ENCODE results near the gene ARHGEF39.

Gene ARHGEF39

DNA sequence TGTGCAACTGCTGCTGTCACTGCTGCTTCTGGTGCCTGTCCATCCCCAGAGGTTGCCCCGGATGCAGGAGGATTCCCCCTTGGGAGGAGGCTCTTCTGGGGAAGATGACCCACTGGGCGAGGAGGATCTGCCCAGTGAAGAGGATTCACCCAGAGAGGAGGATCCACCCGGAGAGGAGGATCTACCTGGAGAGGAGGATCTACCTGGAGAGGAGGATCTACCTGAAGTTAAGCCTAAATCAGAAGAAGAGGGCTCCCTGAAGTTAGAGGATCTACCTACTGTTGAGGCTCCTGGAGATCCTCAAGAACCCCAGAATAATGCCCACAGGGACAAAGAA is 9.0 kb upstream of the ARHGEF39 start:
- DNase-seq: no peak

DNA sequence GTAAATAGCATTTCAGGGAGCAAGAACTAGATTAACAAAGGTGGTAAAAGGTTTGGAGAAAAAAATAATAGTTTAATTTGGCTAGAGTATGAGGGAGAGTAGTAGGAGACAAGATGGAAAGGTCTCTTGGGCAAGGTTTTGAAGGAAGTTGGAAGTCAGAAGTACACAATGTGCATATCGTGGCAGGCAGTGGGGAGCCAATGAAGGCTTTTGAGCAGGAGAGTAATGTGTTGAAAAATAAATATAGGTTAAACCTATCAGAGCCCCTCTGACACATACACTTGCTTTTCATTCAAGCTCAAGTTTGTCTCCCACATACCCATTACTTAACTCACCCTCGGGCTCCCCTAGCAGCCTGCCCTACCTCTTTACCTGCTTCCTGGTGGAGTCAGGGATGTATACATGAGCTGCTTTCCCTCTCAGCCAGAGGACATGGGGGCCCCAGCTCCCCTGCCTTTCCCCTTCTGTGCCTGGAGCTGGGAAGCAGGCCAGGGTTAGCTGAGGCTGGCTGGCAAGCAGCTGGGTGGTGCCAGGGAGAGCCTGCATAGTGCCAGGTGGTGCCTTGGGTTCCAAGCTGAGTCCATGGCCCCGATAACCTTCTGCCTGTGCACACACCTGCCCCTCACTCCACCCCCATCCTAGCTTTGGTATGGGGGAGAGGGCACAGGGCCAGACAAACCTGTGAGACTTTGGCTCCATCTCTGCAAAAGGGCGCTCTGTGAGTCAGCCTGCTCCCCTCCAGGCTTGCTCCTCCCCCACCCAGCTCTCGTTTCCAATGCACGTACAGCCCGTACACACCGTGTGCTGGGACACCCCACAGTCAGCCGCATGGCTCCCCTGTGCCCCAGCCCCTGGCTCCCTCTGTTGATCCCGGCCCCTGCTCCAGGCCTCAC is 8.4 kb upstream of the ARHGEF39 start, which contains the start of gene CA9:
CA9 (plus strand) TSS at position 797 of the 893 bp plus-strand sequence; CDS start at position 829, 32 bp downstream.
- no peak for DNase-seq

DNA sequence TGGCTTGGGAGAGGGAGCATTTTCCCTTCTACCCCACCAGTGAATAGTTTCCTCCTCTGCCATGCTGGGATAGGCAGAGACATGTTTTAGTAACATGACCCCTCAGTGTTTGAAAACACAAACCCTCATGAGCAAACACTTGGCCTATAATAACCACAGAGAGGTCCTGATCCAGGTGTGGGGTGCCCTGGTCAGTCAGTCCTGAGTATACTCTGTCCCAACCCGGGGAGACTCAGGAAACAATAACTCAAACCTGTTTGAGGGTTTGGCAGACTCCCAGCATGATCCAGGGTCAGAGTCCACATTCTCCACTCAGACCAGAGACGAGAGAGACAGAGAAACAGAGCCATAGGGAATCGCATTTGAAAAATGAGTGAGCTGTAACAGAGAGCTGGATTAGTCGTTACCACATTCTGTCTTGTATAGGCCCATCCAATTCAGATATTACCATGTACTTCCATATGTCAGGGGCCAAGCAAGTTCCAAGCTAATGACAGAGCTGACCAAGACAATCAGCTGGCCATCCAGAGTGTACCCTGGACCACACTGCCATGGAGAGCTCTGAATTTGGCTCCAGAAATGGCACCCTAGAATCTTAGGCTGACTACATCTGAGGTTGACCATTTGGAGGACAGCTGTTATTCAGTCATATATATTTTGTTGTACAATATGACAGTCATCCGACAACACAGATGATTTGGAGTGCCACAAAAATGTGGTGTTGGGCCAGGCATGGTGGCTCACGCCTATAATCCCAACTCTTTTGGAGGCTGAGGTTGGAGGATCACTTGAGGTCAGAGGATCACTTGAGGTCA is 4.5 kb upstream of the ARHGEF39 start:
- no peak for DNase-seq

DNA sequence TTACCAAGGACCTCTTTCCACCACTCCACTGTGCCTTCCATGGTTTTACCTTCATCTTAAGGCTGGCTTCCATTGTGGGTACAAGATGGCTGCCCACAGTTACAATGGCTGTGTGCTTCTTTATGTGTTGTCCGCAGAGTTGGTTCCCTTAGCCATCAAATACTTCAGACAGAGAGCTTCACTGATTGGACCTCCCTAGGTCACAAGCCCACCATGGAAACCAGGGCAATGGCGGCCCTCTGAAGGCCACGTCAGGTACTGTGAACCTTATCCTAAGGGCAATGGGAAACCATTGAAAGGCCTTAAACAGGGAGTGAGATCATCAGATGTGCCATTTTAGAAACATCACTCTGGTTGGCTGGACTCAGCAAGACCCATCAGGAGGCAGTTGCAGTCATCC is 2.9 kb upstream of the ARHGEF39 start:
- DNase-seq: no peak

DNA sequence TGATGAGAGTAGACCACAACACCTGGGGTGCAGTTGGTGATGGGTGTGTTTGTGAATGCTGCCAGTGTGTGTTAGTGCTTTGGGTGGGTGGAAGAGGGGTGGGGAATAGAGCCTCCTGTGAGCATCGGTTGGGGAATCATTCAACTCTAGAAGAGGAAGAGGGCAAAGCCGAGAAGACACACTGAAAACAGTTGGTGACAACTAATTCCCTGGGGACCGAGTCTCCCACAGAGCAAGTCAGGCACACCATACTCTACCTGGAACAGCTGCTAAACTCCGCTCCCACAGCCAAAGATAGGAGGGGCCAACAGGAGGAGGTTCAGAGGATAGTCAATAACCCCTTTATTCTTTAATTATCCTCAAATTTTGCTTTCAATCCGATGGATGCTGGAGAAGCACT is 1.6 kb upstream of the ARHGEF39 start:
- DNase-seq: no peak

DNA sequence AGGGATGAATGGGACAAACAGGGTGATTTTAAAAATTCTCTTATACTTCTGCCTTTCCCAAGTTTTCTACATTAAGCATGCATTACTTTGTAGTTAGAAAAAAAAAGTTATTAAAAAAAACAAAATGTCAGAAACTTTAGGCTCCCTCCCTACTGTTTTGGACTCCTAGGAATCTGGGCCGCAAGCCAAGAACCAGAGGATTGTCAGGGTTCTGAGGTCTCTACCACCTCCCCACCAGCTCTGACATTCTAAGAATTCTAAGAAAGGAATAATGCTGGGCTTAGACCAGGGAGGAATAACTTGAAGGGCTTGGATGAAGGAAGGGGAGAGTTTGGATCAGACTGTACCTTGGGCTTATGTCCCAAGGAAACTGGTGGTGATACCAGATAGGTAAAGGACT is 1.1 kb upstream of the ARHGEF39 start:
- no peak for DNase-seq

DNA sequence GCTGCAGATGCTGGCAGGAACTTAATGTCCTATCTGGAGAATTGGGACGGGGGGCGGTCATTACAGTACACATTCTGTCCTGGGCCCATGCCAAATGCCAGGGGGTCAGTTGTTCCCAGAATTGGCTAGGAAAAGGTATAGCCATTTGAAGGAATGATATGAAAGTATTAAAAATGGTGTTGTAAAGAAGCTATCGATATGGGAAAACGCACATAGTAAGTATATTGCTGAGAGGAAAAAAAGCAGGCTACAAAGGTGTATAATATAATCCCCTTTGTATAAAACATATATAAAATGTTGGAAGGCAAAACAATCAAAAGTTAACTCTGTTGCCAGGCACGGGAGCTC is 450 bp upstream of the ARHGEF39 start:
- DNase-seq: no peak

DNA sequence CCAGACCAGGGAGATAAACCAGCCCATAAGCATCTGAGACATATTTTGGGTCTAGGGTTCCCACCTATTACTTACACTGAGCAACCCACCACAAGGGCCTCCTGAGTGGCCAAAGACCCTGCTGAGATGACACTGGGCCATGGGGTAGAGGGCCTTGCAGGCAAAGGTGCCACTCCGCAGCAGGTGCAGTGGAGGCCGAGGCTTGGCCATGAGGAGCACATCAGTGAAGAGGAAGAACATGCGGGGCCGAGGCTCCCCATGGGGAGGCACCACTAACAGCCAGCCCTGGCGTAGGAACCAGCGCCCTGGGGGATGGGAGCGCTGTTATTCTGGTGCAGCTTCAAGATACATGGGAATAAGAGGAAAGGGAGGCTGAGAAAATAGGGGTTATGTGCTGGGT is 2.6 kb downstream of the ARHGEF39 start:
- DNase-seq: no peak

DNA sequence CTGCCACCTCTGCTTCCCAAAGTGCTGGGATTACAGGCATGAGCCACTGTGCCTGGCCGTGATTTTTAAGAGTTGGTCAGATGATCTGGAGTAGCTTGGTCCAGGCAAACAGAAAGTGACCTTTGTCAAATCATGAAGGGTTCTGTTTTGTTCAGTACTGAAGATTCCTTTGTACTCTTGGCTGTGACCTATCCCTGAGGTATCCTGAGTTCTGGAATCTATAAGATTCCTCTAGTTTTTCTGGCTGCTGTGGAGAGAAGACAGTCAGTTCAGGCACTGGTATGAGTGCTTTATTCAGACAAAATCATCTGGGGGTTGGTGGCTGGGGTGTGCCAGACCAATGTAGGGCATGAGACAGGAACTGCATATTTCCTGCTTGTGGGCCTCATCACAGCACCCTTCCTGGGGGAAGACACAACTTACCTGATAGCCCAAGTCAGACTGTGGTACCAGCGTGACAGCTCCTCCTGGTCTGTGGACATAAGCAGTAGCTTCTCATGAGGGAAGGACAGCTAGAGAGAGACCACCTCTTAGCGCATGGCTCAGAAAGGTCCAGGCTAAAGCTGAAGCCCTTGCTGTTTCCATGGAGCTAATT is 3.1 kb downstream of the ARHGEF39 start:
- DNase-seq: no peak

DNA sequence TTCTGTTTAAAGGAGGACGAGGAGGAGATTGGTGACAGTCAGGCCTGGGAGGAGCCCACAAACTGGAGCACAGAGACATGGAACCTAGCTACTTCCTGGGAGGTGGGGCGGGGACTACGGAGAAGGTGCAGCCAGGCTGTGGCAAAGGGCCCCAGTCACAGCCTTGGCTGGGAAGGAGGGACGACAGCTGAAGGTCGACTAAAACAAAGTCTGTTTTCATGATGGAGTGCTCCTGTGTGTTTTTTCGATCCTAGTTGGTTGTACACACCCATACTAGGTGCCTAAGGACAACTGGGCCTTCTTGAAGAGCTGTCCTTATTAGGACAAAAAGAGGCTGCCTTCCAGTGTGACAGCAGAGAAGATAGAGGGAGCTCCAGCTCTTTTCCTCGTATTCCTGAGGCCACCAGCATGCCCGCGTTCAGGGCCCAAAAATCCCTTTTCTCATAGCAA is 4.0 kb downstream of the ARHGEF39 start:
- no peak for DNase-seq

DNA sequence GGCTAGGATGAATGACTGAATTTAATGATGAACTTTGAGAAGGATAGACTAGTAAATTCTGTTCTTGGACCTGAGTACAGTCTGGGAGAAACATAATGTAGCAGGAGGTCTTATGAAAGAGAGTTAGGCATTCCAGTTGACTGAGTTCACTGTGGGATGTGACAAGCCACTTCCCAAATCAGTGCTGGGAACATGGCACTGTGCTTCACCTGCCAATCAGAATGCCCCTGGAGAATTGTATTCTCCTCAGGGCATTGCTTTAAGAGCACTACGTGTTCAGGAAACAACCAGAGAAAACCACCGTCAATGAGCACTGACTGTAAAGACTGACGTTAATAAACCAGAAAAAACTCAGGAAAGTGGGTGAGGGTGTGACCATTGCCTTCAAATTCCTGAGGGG is 5.7 kb downstream of the ARHGEF39 start:
- DNase-seq: no peak

DNA sequence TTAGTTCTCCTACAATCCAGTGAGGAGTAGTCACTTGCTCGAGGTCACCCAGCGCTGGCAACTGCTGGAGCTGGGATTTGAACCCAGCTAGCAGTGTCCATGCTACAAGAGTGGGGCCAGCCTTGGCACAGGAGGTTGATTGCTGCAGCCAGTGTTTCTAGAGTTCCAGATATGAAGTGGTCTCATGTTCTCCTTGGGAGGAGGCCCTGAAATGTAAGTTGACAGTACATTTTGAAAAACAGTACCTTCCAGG is 6.1 kb downstream of the ARHGEF39 start:
- DNase-seq: no peak

DNA sequence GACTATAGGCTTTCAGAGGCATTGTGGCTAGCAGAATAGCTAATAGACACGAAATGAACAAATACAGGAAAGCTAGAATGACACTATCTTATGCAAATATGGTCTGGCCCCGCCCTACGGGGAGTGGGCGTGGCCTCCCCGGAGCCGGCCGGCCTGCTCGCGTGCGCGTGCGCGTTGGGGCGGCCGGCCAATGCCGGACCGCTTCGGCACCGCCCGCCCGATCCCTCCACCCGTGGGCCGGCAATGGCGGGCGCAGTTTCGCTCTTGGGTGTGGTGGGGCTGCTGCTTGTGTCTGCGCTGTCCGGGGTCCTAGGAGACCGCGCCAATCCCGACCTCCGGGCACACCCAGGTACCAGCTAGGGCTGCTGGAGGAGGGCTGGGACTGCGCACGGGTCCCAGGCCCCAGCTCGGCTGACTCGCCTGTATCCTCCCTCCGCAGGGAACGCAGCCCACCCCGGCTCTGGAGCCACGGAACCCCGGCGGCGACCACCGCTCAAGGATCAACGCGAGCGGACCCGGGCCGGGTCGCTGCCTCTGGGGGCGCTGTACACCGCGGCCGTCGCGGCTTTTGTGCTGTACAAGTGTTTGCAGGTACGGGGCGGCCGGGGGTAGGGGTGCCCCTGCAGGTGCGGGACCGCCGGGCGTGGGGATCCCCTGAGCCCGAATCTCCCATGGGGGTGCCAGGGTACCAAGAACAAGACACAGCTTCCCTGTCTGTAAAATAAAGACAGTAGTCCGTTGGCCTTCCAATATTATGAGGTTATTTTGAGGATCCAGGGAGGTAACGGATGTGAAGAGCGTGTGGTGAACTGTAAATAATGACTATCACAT is 6.6 kb downstream of the ARHGEF39 start, which contains the start of gene CCDC107:
CCDC107 (plus strand) TSS at position 156 of the 831 bp plus-strand sequence; CDS start at position 244, 88 bp downstream.
- DNase-seq: peak; percentile 79 to 91

DNA sequence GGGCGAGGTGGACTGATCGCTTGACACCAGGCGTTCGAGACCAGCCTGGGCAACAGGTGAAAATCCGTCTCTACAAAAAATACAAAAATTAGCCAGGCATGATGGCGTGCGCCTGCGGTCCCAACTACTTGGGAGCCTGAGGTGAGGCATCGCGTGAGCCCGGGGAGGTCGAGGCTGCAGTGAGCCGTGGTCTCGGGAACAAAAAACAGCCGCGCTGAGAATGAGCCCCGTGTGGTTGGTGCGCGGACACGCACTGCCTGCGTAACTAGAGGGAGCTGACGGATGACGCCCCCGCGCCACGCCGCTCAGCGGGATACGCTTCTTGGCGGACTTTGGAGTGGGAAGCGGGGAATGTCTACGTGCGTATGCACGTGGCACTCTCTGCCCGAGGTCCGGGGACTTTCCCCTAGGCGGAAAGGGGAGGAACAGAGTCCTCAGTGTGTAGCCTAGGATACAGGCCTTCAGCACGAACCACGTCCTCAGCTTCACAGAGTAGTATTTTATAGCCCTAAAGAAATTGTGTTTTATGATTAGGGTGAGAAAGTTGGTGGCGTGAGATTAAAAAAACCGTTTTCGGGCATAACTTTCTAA is 7.4 kb downstream of the ARHGEF39 start, which contains the start of gene RMRP:
RMRP (minus strand) TSS at position 474 of the 591 bp plus-strand sequence.
- DNase-seq: peak; percentile 94 to 98

DNA sequence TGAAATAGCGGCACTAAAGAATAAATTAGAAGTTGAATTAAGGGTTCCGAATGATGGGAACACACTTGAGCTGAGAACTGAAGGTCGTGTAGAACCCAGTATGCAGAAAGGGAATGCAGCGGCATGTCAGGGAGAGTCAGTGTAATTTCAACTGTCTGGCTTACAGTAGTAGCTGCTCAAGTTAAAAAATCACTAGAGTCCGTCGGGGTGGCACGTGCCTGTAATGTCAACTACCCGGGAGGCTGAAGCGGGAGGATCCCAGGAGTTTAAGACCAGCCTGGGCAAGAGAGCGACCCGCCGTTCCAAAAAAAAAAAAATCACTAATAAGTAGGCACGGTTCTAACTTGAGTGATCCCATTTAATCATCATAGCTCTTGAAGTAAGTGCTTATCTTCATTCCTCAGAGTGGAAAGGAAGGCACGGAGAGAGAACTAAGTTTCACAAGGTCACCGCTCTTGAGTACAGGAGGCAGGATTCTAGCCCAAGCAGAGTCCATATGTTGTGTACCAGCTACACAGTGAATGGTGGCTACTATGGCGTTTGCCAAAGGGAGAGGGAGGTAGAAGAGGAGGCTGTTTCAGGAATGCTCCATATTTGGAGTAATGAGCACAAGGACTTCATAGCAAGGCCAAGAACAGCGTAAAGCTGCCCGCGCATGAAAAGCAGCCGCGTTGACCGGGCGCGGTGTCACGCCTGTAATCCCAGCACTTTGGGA is 8.0 kb downstream of the ARHGEF39 start:
- peak in 1 of 2 donors; percentile 7 for DNase-seq

DNA sequence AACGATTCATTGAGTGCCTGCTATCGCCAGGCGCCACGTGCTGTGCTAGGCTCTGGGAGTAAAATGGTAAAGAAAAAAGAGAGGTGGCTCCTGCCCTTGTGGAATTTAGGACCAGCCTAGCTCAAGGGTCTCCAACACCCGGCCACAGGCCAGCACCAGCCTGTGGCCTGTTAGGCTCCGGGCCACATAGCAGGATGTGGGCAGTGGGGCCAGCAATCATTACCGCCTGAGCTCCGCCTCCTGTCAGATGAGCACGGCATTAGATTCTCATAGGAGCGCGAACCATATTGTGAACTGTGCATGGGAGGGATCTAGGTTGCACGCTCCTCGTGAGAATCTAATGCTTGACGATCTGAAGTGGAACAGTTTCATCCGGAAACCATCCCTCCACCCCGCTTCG is 8.6 kb downstream of the ARHGEF39 start:
- DNase-seq: no peak

DNA sequence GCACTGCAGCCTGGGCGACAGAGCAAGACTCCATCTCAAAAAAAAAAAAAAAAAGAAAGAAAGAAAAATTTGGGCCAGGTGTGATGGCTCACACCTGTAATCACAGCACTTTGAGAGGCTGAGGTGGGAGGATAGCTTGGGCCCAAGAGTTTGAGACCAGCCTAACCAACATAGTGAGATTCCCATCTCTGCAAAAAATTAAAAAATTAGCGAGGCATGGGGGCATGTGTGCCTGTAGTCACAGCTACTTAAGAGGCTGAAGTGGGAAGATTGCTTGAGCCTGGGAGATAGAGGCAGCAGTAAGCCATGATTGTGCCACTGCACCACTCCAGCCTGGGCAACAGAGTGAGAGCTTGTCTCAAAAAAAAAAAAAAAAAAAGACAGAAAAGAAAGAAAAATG is 11.4 kb downstream of the ARHGEF39 start:
- DNase-seq: no peak

DNA sequence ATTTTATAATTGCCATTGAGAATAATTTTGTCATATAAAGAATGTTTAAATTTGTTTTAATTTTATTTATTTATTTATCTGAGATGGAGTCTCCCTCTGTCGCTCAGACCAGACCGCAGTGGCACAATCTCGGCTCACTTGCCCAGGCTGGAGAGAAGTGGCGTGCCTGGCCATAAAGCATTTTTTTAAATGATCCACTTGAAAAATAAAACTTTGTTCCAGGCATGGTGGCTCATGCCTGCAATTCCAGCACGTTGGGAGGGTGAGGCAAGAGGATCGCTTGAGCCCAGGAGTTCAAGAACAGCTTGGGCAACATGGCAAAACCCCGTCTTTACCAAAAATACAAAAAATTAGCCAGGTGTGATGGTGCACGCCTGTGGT is 12.2 kb downstream of the ARHGEF39 start:
- no peak for DNase-seq

DNA sequence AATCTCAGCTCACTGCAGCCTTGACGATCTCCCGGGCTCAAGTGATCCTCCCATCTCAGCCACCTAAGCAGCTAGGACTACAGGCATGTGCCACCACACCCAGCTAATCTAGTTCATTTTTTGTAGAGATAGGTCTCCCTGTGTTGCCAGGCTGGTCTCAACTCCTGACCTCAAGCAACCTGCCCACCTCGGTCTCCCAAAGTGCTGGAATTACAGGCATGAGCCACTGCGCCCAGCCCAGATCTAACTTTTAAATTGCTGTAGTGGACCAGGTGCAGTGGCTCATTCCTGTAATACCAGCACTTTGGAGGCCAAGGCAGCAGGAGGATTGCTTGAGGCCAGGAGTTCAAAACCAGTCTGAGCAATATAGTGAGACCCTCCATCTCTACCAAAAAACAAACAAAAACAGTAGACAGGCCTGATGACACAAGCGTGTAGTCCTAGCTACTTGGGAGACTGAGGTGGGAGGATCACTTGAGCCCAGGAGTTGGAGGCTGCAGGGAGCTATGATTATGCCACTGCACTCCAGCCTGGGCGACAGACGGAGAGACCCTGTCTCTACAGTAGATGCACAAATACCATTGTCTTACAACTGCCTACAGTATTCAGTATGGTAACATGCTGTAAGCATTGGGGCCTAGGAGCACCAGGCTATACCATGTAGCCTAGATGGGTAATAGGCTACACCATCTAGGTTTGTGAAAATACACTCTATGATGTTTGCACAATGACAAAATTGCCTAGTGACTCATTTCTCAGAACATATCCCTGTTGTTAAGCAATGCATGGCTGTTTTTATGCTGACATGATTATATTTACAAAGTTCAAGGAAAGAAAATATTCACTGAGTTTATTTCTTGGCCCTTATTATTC is 12.8 kb downstream of the ARHGEF39 start:
- DNase-seq: no peak

DNA sequence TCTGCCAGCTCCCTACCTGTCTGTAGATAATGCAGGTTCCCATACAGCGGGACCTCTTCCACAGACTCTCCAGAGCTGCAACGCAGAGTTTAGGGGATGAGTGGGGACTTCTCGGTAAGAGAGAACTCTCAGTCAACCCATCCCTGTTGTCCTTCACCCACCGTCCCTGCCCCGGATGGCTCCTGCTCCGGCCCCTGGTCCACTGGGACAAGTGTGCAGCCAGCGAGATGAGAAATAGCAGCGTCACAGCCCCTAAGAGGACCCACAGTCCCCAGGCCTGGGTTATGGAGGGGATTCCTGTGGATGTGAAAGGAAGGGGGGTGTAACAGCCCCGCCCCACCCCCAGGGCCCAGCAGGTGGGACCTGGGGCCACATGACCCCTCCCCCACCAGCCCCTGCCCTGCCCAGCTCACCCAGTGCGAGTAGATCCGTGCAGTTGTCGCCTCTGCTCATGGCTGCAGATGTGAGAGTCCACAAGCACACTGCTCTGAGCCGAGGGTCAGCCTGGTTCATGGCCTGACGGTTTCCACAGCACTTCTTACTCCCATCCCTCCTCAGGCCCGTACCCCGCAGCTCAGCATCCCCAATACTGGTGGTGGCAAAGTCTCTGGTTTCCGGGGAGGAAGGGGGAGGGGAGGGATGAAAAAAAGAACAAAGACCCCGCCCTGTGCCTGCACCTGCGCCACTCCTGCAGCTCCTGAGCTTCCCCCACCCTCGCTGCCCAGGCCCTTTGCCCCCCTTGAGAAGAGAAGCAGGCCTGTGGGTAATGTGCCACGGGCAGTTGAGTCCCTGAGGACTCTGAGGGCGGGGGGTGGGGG is 14.4 kb downstream of the ARHGEF39 start, which contains the start of gene SIT1:
SIT1 (minus strand) TSS at position 591 of the 818 bp plus-strand sequence; CDS start at position 513, 78 bp downstream.
- DNase-seq: no peak

Measured in hippocampal formation (tissue), 2 donors.